Esophagus muscularis mucosa (tissue), 3 donors: ENCODE measurements around the gene WDR20.

Source experiments
- CTCF ChIP-seq, 3 experiments: fragments of 200-600 bp in 2 of 3; fragments of 450-650 bp in 1 of 3; sonication (generic) in 2 of 3; IDR thresholded peaks; one replicate each; pipeline ENCODE4 v1.5.1; 2017 to 2019; ENCODE audit warnings: antibody characterized with exemption in 3 of 3, mild to moderate bottlenecking in 2 of 3, moderate library complexity in 1 of 3
- POLR2AphosphoS5 ChIP-seq, 2 donors: sonication (generic); formaldehyde crosslinking; IDR thresholded peaks; one replicate each; pipeline ENCODE4 v1.6.1; 2017; ENCODE audit warnings: antibody characterized with exemption in 2 of 2

DNA sequence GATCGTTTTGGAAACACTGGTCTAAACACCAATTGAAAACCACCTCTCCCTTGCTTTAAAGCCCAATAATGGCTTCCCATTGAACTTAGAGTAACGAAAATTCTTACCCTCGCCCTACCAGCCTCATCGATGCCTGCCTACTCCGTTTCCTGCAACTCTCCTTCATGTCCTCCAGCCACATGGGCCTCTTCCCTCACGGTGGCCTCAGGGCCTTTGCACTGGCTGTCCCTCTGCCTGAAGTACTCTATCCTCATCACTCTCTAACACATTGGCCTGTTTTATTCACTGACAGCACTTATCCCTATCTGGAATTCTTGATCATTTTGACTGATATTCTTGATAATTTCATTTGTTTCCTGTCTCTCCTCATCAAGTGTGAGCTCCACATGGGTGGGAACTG lies 118.4 kb downstream of the WDR20 start:
- TF ChIP-seq CTCF (IDR thresholded peaks at IDR 0.05) (no peak), POLR2AphosphoS5 (IDR thresholded peaks at IDR 0.05) (no peak)
